ENCODE measurements around the gene SPARC. TPM values are rescaled to one million over a fixed set of nuclear protein-coding genes. Genes with fewer than 3 reads are reported as not detected.

The SPARC gene
- total RNA-seq, 1 experiment from 2014 or later: 320 TPM

DNA sequence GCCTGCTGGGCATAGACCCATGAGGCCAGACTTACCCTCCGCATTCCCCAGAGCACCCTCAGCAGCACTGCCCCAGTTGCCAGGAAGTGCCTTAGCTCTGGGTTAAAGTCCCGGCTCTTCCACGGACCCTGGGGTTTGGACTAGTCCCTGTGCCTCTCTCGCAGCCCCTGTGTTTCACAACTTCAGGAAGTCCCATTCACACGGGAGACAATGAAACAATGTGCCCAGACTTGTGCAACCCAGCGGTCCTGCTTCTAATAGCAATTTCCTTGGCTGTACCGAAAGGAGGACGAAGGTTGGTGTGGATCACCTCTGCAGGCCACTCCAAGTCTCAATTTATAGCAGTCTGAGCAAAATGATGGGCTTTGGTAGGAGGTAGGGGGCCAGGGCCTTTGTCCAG lies 53.8 kb downstream of the SPARC start:
- H3K9me3 Mint-ChIP-seq: no peaks in the 10 kb centered on the region

More for the DNA sequence above, 53.8 kb downstream of the SPARC start:
- no peak overlapping the region for H3K4me3 Mint-ChIP-seq
- Histone ChIP-seq H3K9me3 (ENCODE audit: control insufficient read depth, low read depth, low read length) (no peaks in the 10 kb centered on the region), H2BK15ac (ENCODE audit: low read depth, low read length) (no peak overlapping the region), H2BK12ac (ENCODE audit: insufficient read length, low read depth, low read length) (no peak overlapping the region), H3K79me2 (ENCODE audit: insufficient read depth, low read length) (no peaks in the 10 kb centered on the region), H2AK5ac (ENCODE audit: insufficient read length, low read length) (no peak overlapping the region), H3K23me2 (ENCODE audit: insufficient read length, low read depth, low read length, poor library complexity, severe bottlenecking) (no peaks in the 10 kb centered on the region), H4K8ac (replicated peaks; ENCODE audit: insufficient read length, low read depth, low read length) (no peak overlapping the region), H3K18ac (ENCODE audit: insufficient read length, low read depth, low read length) (no peak overlapping the region), H3K23ac (ENCODE audit: insufficient read length, low read depth, low read length) (no peak overlapping the region), H2BK20ac (ENCODE audit: low read depth, low read length, poor library complexity, severe bottlenecking) (no peak overlapping the region), H2AFZ (ENCODE audit: low read length) (no peak overlapping the region), H3K79me1 (ENCODE audit: insufficient read depth, low read depth, low read length, poor library complexity, severe bottlenecking) (no peaks in the 10 kb centered on the region), H2BK5ac (ENCODE audit: insufficient read length, low read length) (no peak overlapping the region), H3K14ac (ENCODE audit: insufficient read depth, low read length) (no peak overlapping the region; the same call in 1 of the 2 replicates), H2BK120ac (ENCODE audit: low read depth, low read length, poor library complexity, severe bottlenecking) (no peak overlapping the region), H3K4me1 (ENCODE audit: insufficient read depth, low read length) (no peaks in the 10 kb centered on the region), H4K91ac (ENCODE audit: insufficient read length, low read depth, low read length) (no peak overlapping the region), H3K27me3 (ENCODE audit: insufficient read depth, low read length) (no peaks in the 10 kb centered on the region), H4K5ac (ENCODE audit: insufficient read length, low read depth, low read length) (no peak overlapping the region), H3K9ac (ENCODE audit: extremely low read depth, insufficient read length, low read length) (no peak overlapping the region), H3K56ac (ENCODE audit: insufficient read length, low read depth, low read length) (no peak overlapping the region), H4K20me1 (ENCODE audit: control insufficient read depth, insufficient read depth, insufficient read length) (no peaks in the 10 kb centered on the region), H3K27ac (ENCODE audit: insufficient read length, low read depth, low read length) (no peak overlapping the region), H3T11ph (ENCODE audit: low read length) (no peak overlapping the region), H3K4me2 (ENCODE audit: insufficient read depth, insufficient read length, low read length) (no peak overlapping the region), H3K4ac (ENCODE audit: low read depth, low read length) (no peak overlapping the region)
- no CpG with 5 or more reads among the region's 8 CpGs for WGBS (ENCODE audit: extremely low coverage, insufficient read length, low lambda C conversion rate)
- TF ChIP-seq, protein P1, sequence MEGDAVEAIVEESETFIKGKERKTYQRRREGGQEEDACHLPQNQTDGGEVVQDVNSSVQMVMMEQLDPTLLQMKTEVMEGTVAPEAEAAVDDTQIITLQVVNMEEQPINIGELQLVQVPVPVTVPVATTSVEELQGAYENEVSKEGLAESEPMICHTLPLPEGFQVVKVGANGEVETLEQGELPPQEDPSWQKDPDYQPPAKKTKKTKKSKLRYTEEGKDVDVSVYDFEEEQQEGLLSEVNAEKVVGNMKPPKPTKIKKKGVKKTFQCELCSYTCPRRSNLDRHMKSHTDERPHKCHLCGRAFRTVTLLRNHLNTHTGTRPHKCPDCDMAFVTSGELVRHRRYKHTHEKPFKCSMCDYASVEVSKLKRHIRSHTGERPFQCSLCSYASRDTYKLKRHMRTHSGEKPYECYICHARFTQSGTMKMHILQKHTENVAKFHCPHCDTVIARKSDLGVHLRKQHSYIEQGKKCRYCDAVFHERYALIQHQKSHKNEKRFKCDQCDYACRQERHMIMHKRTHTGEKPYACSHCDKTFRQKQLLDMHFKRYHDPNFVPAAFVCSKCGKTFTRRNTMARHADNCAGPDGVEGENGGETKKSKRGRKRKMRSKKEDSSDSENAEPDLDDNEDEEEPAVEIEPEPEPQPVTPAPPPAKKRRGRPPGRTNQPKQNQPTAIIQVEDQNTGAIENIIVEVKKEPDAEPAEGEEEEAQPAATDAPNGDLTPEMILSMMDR (conservative IDR thresholded peaks at IDR 0.05): no peak
- DNase-seq: no peak
- peaks cover 24% of the 10 kb centered on the region for H3K27me3 Mint-ChIP-seq (ENCODE audit: low read depth)
- peaks cover 22 to 23% of the 10 kb centered on the region in 2 experiments for H3K4me1 Mint-ChIP-seq
- no peak overlapping the region for H3K27ac Mint-ChIP-seq
- H3K36me3 Mint-ChIP-seq (ENCODE audit: insufficient read depth in 1 of 3, low read depth in 3 of 3): no peaks in the 10 kb centered on the region

Measured in H9 (cell line).